Keratinocyte (primary cell): ENCODE measurements around the gene ANGEL2. TPM values are rescaled to one million over a fixed set of nuclear protein-coding genes. Genes with fewer than 3 reads are reported as not detected.

Experiments used
- DNase-seq: peaks from one replicate; pipeline ENCODE4 v3.0.0-alpha.2; 2011; ENCODE audit warnings: low read depth, missing footprints, low spot score
- FAIRE-seq: peaks from 2 replicates; lab custom pipeline; 2011; peaks lifted over from hg19 to GRCh38; lab: Jason Lieb, UNC
- H2AFZ ChIP-seq: 2 replicates; pipeline ENCODE4 v1.6.0; 2012; ENCODE audit warnings: low read length, control low read depth, inconsistent platforms; ENCODE audit not compliant: control insufficient read depth
- H3K27ac ChIP-seq: 2 replicates; pipeline ENCODE4 v1.5.1; 2011; ENCODE audit warnings: low read length; ENCODE audit not compliant: control insufficient read depth, insufficient read depth
- H3K27me3 ChIP-seq: 3 replicates; pipeline ENCODE4 v1.6.0; 2011; ENCODE audit warnings: low read length; ENCODE audit not compliant: control insufficient read depth, insufficient read depth; ENCODE audit errors: extremely low read depth
- H3K36me3 ChIP-seq, 2 experiments: 2 replicates in 1 of 2; 3 replicates in 1 of 2; pipeline ENCODE4 v1.5.1; 2011; ENCODE audit warnings: low read length in 2 of 2, mild to moderate bottlenecking in 1 of 2; ENCODE audit not compliant: control insufficient read depth in 2 of 2, insufficient read depth in 2 of 2; ENCODE audit errors: extremely low read depth in 1 of 2
- H3K4me1 ChIP-seq: 3 replicates; pipeline ENCODE4 v1.5.1; 2011; ENCODE audit warnings: low read length; ENCODE audit not compliant: control insufficient read depth, insufficient read depth; ENCODE audit errors: extremely low read depth
- H3K4me2 ChIP-seq: 3 replicates; pipeline ENCODE4 v1.6.0; 2011; ENCODE audit warnings: low read depth, low read length; ENCODE audit not compliant: control insufficient read depth, insufficient read depth; ENCODE audit errors: extremely low read depth
- H3K4me3 ChIP-seq, 3 experiments: fragments of 200-600 bp in 1 of 3; sonication (generic) in 1 of 3; 2 replicates in 2 of 3; 3 replicates in 1 of 3; pipeline ENCODE4 v1.5.1; 2011 to 2016; ENCODE audit warnings: low read length in 3 of 3, mild to moderate bottlenecking in 3 of 3, control low read depth in 2 of 3, inconsistent platforms in 1 of 3, low read depth in 1 of 3, mixed read lengths in 1 of 3, mixed run types in 1 of 3, moderate library complexity in 1 of 3; ENCODE audit not compliant: control insufficient read depth in 2 of 3, insufficient read depth in 2 of 3; ENCODE audit errors: extremely low read depth in 1 of 3
- H3K79me2 ChIP-seq: 2 replicates; pipeline ENCODE4 v1.6.0; 2012; ENCODE audit warnings: low read length; ENCODE audit not compliant: control insufficient read depth, insufficient read depth
- H3K9ac ChIP-seq: 3 replicates; pipeline ENCODE4 v1.6.0; 2011; ENCODE audit warnings: low read length; ENCODE audit not compliant: control insufficient read depth, insufficient read depth; ENCODE audit errors: extremely low read depth
- H3K9me1 ChIP-seq: 3 replicates; pipeline ENCODE4 v1.6.0; 2011; ENCODE audit warnings: low read length; ENCODE audit not compliant: control insufficient read depth, insufficient read depth; ENCODE audit errors: extremely low read depth
- H3K9me3 ChIP-seq: 2 replicates; pipeline ENCODE4 v1.5.1; 2012; ENCODE audit warnings: low read depth, low read length; ENCODE audit not compliant: control insufficient read depth
- H4K20me1 ChIP-seq: 3 replicates; pipeline ENCODE4 v1.6.0; 2011; ENCODE audit warnings: low read length; ENCODE audit not compliant: control insufficient read depth, insufficient read depth; ENCODE audit errors: extremely low read depth
- CTCF ChIP-seq, 3 experiments: IDR thresholded peaks in 1 of 3; conservative IDR thresholded peaks in 1 of 3; optimal IDR thresholded peaks in 1 of 3; 2 replicates in 2 of 3; 3 replicates in 1 of 3; pipeline versions ENCODE3 to v1.5.1; 2011; ENCODE audit warnings: low read length in 3 of 3, mild to moderate bottlenecking in 3 of 3, moderate library complexity in 2 of 3, control low read depth in 1 of 3, inconsistent platforms in 1 of 3; ENCODE audit not compliant: insufficient read depth in 2 of 3; ENCODE audit errors: extremely low read depth in 1 of 3
- EZH2 ChIP-seq: IDR thresholded peaks from one replicate; pipeline ENCODE4 v1.6.1; 2012; ENCODE audit warnings: inconsistent platforms, mild to moderate bottlenecking, low read length, moderate library complexity
- dilution Hi-C: fragments of 300-500 bp; cut with MboI; formaldehyde crosslinking; loops from one replicate; pipeline ENCODE4 v1.7.0; 2020; ENCODE audit warnings: low sequenced_read_pairs; ENCODE audit not compliant: extremely low pct_ligation_motif_present
- polyA plus RNA-seq, 5 experiments: library from polyadenylated mRNA; depleted of rRNA in 3 of 5; stranded (reverse) in 3 of 5; stranded (forward) in 1 of 5; unstranded in 1 of 5; fragments of >200 nt; gene quantifications; 1 replicate in 1 of 5; 2 replicates in 3 of 5; 3 replicates in 1 of 5; pipeline versions ENCODE4 v1.2.1 to v1.2.3, GENCODE V29; 2011 to 2012; ENCODE audit warnings: missing spikeins in 2 of 5, low read depth in 1 of 5, low replicate concordance in 1 of 5

The ANGEL2 gene
- polyA plus RNA-seq, 1 donor (not counting 4 experiments of a cell fraction or from before 2014, with no cell fraction given) = 25.6 TPM

- no peaks in the 10 kb centered on the region for H3K4me1 ChIP-seq
- FAIRE-seq (no peak), DNase-seq (no peak)
- peaks cover 17% of the 10 kb centered on the region for H3K27me3 ChIP-seq
- no peak overlapping the region for H3K27ac ChIP-seq
- H3K9me3 ChIP-seq = no peaks in the 10 kb centered on the region
- dilution Hi-C loops = no loop called here
- H3K79me2 ChIP-seq = no peaks in the 10 kb centered on the region
- H3K4me3 ChIP-seq = no peak overlapping the region
- TF ChIP-seq CTCF (optimal IDR thresholded peaks at IDR 0.05 in 1 of 3, IDR thresholded peaks at IDR 0.05 in 1 of 3, conservative IDR thresholded peaks at IDR 0.05 in 1 of 3; ENCODE audit: extremely low read depth in 1 of 3, insufficient read depth in 2 of 3, low read length in 3 of 3) (no peak), EZH2 (no peak)
- H4K20me1 ChIP-seq = no peaks in the 10 kb centered on the region
- no peaks in the 10 kb centered on the region for H3K9me1 ChIP-seq
- H3K9ac ChIP-seq = no peak overlapping the region
- H2AFZ ChIP-seq = no peak overlapping the region
- no peak overlapping the region for H3K4me2 ChIP-seq
- no peaks in the 10 kb centered on the region for H3K36me3 ChIP-seq
Measured at GRCh38 chr1:212964102-212964501, 51.6 kb downstream of the ANGEL2 start.

- Histone ChIP-seq H3K4me1 (no peaks in the 10 kb centered on the region), H3K9me1 (no peaks in the 10 kb centered on the region), H3K9ac (no peak overlapping the region), H3K9me3 (no peaks in the 10 kb centered on the region), H3K4me2 (no peak overlapping the region), H3K4me3 (no peak overlapping the region), H3K79me2 (no peaks in the 10 kb centered on the region), H4K20me1 (no peaks in the 10 kb centered on the region), H3K36me3 (no peaks in the 10 kb centered on the region), H3K27ac (no peak overlapping the region), H2AFZ (no peak overlapping the region), H3K27me3 (peaks cover 17% of the 10 kb centered on the region)
- DNase-seq (no peak), FAIRE-seq (no peak)
- TF ChIP-seq EZH2 (no peak), CTCF (optimal IDR thresholded peaks at IDR 0.05 in 1 of 3, IDR thresholded peaks at IDR 0.05 in 1 of 3, conservative IDR thresholded peaks at IDR 0.05 in 1 of 3; ENCODE audit: extremely low read depth in 1 of 3, insufficient read depth in 2 of 3, low read length in 3 of 3) (no peak)
- dilution Hi-C loops = no loop called here
Measured at GRCh38 chr1:212962509-212962908, 53.2 kb downstream of the ANGEL2 start.
